ENCODE results near the gene BCAR1. TPM values are rescaled to one million over a fixed set of nuclear protein-coding genes. Genes with fewer than 3 reads are reported as not detected.

The BCAR1 gene
- total and polyA plus RNA-seq, 10 of the 15 experiments (the other 5 are each of a cell fraction or from before 2014, with no cell fraction given) = 0.13 to 14.1 (median 2.8) TPM; not detected in 1

DNA sequence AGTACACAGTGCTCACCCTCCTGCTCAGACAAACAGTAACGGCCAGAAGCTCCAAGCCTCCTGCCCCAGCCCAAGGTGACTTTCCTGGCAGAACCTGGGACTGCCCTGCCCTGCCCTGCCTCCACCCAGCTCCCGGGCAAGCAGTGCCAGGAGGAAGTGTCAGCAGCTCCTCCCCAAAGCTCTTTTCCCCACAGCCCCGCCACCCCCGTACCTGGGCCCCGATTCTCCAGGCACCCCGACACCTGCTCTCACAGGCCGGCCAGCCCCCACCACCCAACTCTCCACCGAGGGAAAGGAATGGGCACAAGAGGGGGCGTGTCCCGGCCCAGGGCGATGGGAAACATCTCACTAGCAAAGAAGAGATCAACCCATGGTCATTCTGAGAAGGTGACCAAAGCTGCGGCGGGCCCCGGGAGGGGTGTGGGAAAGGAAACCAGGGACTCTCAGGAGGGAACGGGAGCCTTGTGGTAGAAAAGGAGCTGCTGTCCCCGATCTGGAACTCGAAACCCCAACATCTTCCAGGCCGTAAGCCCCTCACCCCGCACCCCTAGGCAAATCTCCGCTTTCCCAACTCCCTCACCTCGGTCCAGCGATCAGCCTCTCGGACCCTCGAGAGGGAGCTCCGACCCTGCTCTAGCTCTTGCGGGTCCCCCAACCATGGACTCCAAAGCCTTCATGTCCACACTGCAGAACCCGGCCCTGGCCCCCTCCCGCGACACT is 1.2 kb downstream of the BCAR1 start:
- no TSS peak for BruUV-seq (replicated peaks)
- ChIA-PET CTCF (interaction anchor here (0.7 to 1.9 kb wide), 6 partner anchors 16 to 152 kb away, joined by 3 to 11 read pairs (median 4); no protein-coding TSS in a partner anchor), SMC1A (ENCODE audit: uncharacterized antibody, unreplicated experiment) (interaction anchor here (1.1 to 1.9 kb wide), 3 partner anchors 67 to 135 kb away, joined by 3 to 8 read pairs (median 5); no protein-coding TSS in a partner anchor)

DNA sequence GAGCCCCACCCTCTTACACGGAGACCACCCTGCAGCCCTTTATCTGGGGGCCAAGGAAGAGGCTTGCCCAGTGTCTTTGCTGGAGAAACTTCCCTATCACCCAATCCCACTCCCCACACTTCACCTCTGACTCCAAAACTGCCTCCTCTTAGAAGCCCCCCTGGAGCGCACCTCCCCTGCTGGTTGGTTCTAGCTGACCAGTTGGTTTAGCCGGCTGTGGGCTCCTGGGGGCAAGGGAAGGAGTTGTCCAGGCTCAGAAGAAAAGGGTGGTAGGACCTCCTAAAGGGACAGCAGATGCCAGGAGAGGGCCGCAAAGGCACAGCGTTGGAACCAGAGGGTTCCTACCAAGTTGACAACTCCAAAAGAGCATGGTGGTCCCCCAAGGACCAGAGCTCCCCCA is 2.0 kb downstream of the BCAR1 start:
- intact Hi-C loops (cut with micrococcal nuclease; ENCODE audit: unreplicated experiment) = no loop called here
- H3K79me2 ChIP-seq (ENCODE audit: control insufficient read depth, insufficient read depth, low read length) = no peaks in the 10 kb centered on the region; the same call in 1 of the 2 replicates
- in situ Hi-C loops (cut with MboI) = no loop called here

More for the DNA sequence above, 1.2 kb downstream of the BCAR1 start:
- ChIA-PET POLR2A (interaction anchor here (0.6 to 1.6 kb wide), 3 partner anchors 55 to 388 kb away, joined by 3 to 6 read pairs (median 5); no protein-coding TSS in a partner anchor), RAD21 (ENCODE audit: unreplicated experiment) (interaction anchor here (0.6 to 1.8 kb wide), 6 partner anchors 9 to 141 kb away, joined by 3 to 9 read pairs (median 4); no protein-coding TSS in a partner anchor)
- H3K9me3 ChIP-seq (replicated peaks; ENCODE audit: control insufficient read depth, insufficient read depth, low read length) = no peaks in the 10 kb centered on the region
- no peak for TF ChIP-seq ZSCAN29 (IDR thresholded peaks at IDR 0.05)
- TF ChIP-seq BHLHE40 (IDR thresholded peaks at IDR 0.05; ENCODE audit: borderline replicate concordance in 1 of 2, low read depth in 2 of 2, low read length in 1 of 2) = 0 out of 4 replicates have a peak, but pooled peaks of 1 of the 2 experiments have one; percentile 29
- no peak for TF ChIP-seq PML (IDR thresholded peaks at IDR 0.05; ENCODE audit: low read length)
- no peaks in the 10 kb centered on the region for H3K36me3 ChIP-seq (ENCODE audit: control insufficient read depth in 2 of 2, insufficient read depth in 2 of 2, low read length in 1 of 2)
- intact Hi-C loops (cut with micrococcal nuclease; ENCODE audit: unreplicated experiment) (no loop called here), in situ Hi-C loops (cut with MboI) (no loop called here)
- H3K4me2 ChIP-seq (ENCODE audit: control insufficient read depth, insufficient read depth) = peak overlapping the region; percentile 86
- WGBS (ENCODE audit: insufficient coverage, insufficient replicate concordance, low lambda C conversion rate, missing lambda C conversion rate) = 6% methylated on average over 29 of the region's 29 CpGs
- H3K9ac ChIP-seq (ENCODE audit: control insufficient read depth, insufficient read depth, low read length) = peak overlapping the region; percentile 47
- H3K27me3 ChIP-seq (replicated peaks in 1 of 2; ENCODE audit: control insufficient read depth in 2 of 2, insufficient read depth in 2 of 2, low read length in 1 of 2) = peaks cover 0 to 4% of the 10 kb centered on the region in 2 experiments; a peak in 1 of 4 replicates
- H3K79me2 ChIP-seq (ENCODE audit: control insufficient read depth, insufficient read depth, low read length) = no peaks in the 10 kb centered on the region; the same call in 1 of the 2 replicates
- peaks cover 9% of the 10 kb centered on the region for H3K4me1 ChIP-seq (ENCODE audit: control insufficient read depth, insufficient read depth, low read length)
- ATAC-seq (no peak), FAIRE-seq (no peak), DNase-seq (ENCODE audit: low read depth, low spot score) (no peak)
- peaks cover 16% of the 10 kb centered on the region for H4K20me1 ChIP-seq (ENCODE audit: control insufficient read depth, insufficient read depth)
- H3K4me3 ChIP-seq = peak overlapping the region; percentile 61
- no peak overlapping the region for H3K27ac ChIP-seq (ENCODE audit: control insufficient read depth, insufficient read depth)
- no peak overlapping the region for H2AFZ ChIP-seq (ENCODE audit: control insufficient read depth, low read depth, low read length)

More for the DNA sequence above, 2.0 kb downstream of the BCAR1 start:
- CTCF ChIA-PET = interaction anchor here (0.6 to 1.9 kb wide), 5 partner anchors 15 to 270 kb away, joined by 3 to 11 read pairs (median 3); no protein-coding TSS in a partner anchor
- SMC1A ChIA-PET (ENCODE audit: uncharacterized antibody, unreplicated experiment) = interaction anchor here (1.6 to 1.9 kb wide), 2 partner anchors 132 to 136 kb away, joined by 5 to 8 read pairs; no protein-coding TSS in a partner anchor
- DNase-seq (ENCODE audit: low read depth, low spot score) (no peak), ATAC-seq (no peak), FAIRE-seq (no peak)
- Histone ChIP-seq H2AFZ (ENCODE audit: control insufficient read depth, low read depth, low read length) (no peak overlapping the region), H4K20me1 (ENCODE audit: control insufficient read depth, insufficient read depth) (peaks cover 16% of the 10 kb centered on the region), H3K27ac (ENCODE audit: control insufficient read depth, insufficient read depth) (no peak overlapping the region), H3K27me3 (replicated peaks in 1 of 2; ENCODE audit: control insufficient read depth in 2 of 2, insufficient read depth in 2 of 2, low read length in 1 of 2) (peaks cover 0 to 4% of the 10 kb centered on the region in 2 experiments; a peak in 1 of 4 replicates), H3K9me3 (replicated peaks; ENCODE audit: control insufficient read depth, insufficient read depth, low read length) (no peaks in the 10 kb centered on the region), H3K4me2 (ENCODE audit: control insufficient read depth, insufficient read depth) (no peak overlapping the region), H3K9ac (ENCODE audit: control insufficient read depth, insufficient read depth, low read length) (no peak overlapping the region), H3K36me3 (ENCODE audit: control insufficient read depth in 2 of 2, insufficient read depth in 2 of 2, low read length in 1 of 2) (no peaks in the 10 kb centered on the region), H3K4me3 (no peak overlapping the region), H3K4me1 (ENCODE audit: control insufficient read depth, insufficient read depth, low read length) (peaks cover 17% of the 10 kb centered on the region)
- RAD21 ChIA-PET (ENCODE audit: unreplicated experiment) = interaction anchor here (1.3 to 1.8 kb wide), 4 partner anchors 50 to 142 kb away, joined by 3 to 9 read pairs (median 6); no protein-coding TSS in a partner anchor
- POLR2A ChIA-PET = interaction anchor here (0.9 to 1.6 kb wide), 2 partner anchors 56 to 131 kb away, joined by 3 to 6 read pairs; no protein-coding TSS in a partner anchor
- 70% methylated on average over 5 of the region's 5 CpGs for WGBS (ENCODE audit: insufficient coverage, insufficient replicate concordance, low lambda C conversion rate, missing lambda C conversion rate)
- no peak for TF ChIP-seq BMI1 (IDR thresholded peaks at IDR 0.05; ENCODE audit: borderline replicate concordance)
- no peak for TF ChIP-seq IRF4 (IDR thresholded peaks at IDR 0.05; ENCODE audit: low read depth, low read length)
- no peak for TF ChIP-seq SMC3 (IDR thresholded peaks at IDR 0.05; ENCODE audit: borderline replicate concordance, low read length)
- TF ChIP-seq GABPA (IDR thresholded peaks at IDR 0.05; ENCODE audit: low read depth) = no peak
- TF ChIP-seq, protein P1, sequence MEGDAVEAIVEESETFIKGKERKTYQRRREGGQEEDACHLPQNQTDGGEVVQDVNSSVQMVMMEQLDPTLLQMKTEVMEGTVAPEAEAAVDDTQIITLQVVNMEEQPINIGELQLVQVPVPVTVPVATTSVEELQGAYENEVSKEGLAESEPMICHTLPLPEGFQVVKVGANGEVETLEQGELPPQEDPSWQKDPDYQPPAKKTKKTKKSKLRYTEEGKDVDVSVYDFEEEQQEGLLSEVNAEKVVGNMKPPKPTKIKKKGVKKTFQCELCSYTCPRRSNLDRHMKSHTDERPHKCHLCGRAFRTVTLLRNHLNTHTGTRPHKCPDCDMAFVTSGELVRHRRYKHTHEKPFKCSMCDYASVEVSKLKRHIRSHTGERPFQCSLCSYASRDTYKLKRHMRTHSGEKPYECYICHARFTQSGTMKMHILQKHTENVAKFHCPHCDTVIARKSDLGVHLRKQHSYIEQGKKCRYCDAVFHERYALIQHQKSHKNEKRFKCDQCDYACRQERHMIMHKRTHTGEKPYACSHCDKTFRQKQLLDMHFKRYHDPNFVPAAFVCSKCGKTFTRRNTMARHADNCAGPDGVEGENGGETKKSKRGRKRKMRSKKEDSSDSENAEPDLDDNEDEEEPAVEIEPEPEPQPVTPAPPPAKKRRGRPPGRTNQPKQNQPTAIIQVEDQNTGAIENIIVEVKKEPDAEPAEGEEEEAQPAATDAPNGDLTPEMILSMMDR (IDR thresholded peaks at IDR 0.05 in 2 of 3, conservative IDR thresholded peaks at IDR 0.05 in 1 of 3; ENCODE audit: control insufficient read depth in 2 of 3, extremely low read depth in 1 of 3, insufficient read depth in 1 of 3, low read depth in 3 of 3, low read length in 3 of 3) = no peak
- no peak for TF ChIP-seq FOXK2 (IDR thresholded peaks at IDR 0.05)
- TF ChIP-seq HDAC2 (IDR thresholded peaks at IDR 0.05) = no peak
- no peak for TF ChIP-seq TARDBP (IDR thresholded peaks at IDR 0.05; ENCODE audit: borderline replicate concordance)
- TF ChIP-seq TCF3 (IDR thresholded peaks at IDR 0.05; ENCODE audit: borderline replicate concordance, insufficient read depth, low read depth, low read length) = no peak
- TF ChIP-seq CBX3 (IDR thresholded peaks at IDR 0.05; ENCODE audit: borderline replicate concordance, low read depth) = no peak
- TF ChIP-seq KDM1A (IDR thresholded peaks at IDR 0.05; ENCODE audit: borderline replicate concordance) = no peak
- no peak for TF ChIP-seq CEBPB (IDR thresholded peaks at IDR 0.05; ENCODE audit: borderline replicate concordance in 1 of 2, low read depth in 2 of 2, low read length in 2 of 2)
- BruUV-seq (replicated peaks) = no TSS peak
